A172 (cell line): ENCODE measurements around the gene TLDC2. TPM values are rescaled to one million over a fixed set of nuclear protein-coding genes. Genes with fewer than 3 reads are reported as not detected.

Experiments
- total RNA-seq: library from RNA; depleted of rRNA; stranded (reverse); fragments of >200 nt; shearing (Covaris generic); gene quantifications from 2 replicates; pipeline ENCODE4 v1.2.3, GENCODE V29; 2014; rRNA removed

Gene TLDC2
- total RNA-seq, 1 experiment from 2014 or later = not detected

Other genes starting within 250 kb of the TLDC2 start
- 0.17 TPM in 1 of 2 replicates, not detected in the other for gene SLA2, start 229.9 kb upstream of the TLDC2 start, total RNA-seq
- gene NDRG3, start 130.0 kb upstream of the TLDC2 start, total RNA-seq = 49.7 and 54.6 TPM in 2 replicates
- gene DSN1, start 102.4 kb upstream of the TLDC2 start, total RNA-seq = 59.7 and 66.7 TPM in 2 replicates
- gene SAMHD1, start 75.6 kb downstream of the TLDC2 start, total RNA-seq = 24.3 and 29.5 TPM in 2 replicates
- gene RBL1, start 219.9 kb downstream of the TLDC2 start, total RNA-seq = 14.7 and 17.1 TPM in 2 replicates